GM12865 (cell line): ENCODE data around the gene NDST1.

Source experiments
- DNase-seq: peaks from one replicate; pipeline ENCODE4 v3.0.0; 2010; ENCODE audit warnings: low read depth
- H3K4me3 ChIP-seq: 2 replicates; pipeline ENCODE4 v1.5.1; 2011; ENCODE audit warnings: mild to moderate bottlenecking, low read depth, low read length, control low read depth
- TF ChIP-seq, protein P1 (sequence below): IDR thresholded peaks from 2 replicates; pipeline ENCODE4 v1.5.1; 2011; ENCODE audit warnings: low read length, control low read depth, low read depth, inconsistent platforms; ENCODE audit not compliant: insufficient read depth; ENCODE audit errors: missing control alignments

Gene NDST1

DNA sequence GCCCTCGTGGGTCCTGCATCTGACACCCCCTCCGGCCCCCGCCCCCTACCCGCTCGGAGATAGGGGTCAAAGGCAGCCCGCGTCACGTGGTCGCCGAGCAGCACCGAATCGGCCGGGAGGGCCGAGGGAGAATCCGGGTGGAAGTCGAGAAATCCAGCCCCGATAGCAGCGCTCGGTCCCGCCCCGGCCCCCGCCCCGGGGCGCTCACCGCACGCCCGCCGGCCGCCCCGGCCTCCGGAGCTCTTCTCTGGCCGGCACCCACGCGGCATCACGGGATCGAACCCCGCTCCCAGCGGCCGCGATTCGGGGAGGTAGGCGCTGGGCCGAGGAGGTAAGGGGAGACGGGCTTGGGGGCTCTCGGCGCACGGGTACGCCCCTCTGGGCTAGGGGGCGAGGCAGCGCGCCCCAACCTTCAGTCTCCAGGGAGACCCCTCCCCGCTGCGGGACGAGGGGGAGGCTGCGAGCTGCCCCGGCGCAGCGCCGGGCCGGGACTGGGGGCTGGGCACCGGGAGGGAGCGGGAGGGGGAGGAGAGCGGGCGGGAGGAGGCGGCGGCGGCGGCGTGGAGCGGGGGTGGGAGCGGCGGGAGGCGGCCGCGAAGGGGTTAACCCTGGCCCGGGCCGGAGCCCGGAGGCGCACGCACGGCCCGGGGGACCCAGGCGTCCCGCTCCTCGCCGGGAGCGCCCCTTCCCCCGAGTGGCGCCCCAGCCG, 22.1 kb upstream of the NDST1 start:
- peak overlapping the region; percentile 96 for H3K4me3 ChIP-seq
- DNase-seq, result peak; percentile 40
- TF ChIP-seq, protein P1, sequence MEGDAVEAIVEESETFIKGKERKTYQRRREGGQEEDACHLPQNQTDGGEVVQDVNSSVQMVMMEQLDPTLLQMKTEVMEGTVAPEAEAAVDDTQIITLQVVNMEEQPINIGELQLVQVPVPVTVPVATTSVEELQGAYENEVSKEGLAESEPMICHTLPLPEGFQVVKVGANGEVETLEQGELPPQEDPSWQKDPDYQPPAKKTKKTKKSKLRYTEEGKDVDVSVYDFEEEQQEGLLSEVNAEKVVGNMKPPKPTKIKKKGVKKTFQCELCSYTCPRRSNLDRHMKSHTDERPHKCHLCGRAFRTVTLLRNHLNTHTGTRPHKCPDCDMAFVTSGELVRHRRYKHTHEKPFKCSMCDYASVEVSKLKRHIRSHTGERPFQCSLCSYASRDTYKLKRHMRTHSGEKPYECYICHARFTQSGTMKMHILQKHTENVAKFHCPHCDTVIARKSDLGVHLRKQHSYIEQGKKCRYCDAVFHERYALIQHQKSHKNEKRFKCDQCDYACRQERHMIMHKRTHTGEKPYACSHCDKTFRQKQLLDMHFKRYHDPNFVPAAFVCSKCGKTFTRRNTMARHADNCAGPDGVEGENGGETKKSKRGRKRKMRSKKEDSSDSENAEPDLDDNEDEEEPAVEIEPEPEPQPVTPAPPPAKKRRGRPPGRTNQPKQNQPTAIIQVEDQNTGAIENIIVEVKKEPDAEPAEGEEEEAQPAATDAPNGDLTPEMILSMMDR, result no peak

DNA sequence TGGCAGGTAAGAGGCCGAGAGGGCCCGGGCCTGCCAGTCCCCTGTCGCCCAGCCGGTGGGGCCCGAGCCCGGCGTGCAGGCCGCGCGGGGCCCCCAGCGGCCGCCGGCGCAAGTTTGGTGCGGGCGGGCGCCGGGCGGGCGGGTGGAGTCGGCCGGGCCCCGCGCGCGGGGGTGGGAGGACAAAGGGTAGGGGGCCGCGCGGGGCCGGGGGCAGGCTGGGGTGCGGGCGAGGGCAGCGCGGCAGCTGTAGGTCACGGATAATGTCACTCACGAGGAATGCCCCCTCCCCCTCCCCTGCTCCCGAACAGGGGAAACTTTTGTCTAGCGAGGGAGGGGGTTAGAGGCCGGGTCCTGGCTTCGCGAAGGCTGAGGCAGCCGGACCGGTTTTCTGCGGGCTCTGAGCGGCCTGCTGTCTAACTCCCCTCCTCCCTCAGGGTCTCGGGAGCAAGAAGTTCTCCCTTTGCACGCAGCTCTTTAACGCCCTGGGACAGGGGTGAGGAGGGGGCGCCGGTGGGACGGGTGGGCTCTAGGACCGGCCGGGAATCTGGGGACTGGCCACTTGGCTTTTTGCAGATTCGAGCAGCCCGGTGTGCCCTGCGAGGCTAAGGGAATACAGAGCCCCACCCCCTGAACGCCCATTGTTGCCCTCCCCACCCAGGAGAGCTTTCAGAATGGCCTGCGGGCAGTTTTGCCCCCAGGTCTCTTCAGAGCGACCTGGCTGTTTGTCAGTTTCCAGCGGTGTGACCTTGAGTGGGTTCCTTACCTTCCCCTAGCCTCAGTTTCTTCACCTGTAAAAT, 21.3 kb upstream of the NDST1 start:
- peak; percentile 71 for DNase-seq
- TF ChIP-seq, protein P1, result peak; percentile 3
- H3K4me3 ChIP-seq, result peak overlapping the region; percentile 96

DNA sequence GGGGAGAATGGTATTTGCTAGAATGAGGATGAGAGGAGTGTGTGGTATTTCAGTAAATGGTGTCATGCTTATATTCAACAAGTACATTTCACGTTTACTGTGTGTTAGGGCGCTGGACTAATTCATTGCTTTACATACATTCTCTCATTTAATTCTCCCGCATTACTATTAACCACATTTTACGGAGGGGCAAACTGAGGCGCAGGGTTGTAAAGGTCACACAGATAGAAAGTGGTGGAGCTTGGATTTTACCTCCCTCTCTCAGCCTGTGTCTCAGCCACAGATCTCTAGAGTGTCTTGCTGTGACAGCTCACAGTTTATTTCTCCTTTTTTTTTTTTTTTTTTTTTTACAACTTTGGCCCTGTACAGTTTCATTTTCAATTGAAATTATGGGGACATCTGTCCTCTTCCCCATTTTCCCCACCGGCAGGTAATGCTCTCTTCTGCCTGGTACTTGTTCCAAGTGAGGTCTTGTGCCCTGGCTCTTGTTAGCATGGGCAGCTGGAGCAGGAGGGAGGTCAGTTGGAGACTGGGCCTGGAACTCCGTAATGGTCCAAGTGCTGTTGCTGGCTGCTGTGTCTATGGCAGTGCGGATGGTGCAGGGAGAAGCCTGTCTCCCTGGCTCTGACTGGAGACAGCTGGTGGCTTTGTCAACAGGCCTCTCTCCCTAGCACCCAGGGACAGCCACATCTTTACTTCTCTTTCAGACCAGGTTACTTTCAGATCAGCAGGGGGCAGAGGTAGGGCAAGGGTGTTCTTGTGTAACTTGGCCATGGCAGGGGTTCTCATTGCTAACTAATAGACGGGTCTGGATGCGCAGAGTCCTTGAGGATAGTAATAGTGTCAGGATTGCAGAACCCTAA, 20.5 kb upstream of the NDST1 start:
- TF ChIP-seq, protein P1, result peak; percentile 12
- DNase-seq, result peak; percentile 56
- peak overlapping the region; percentile 96 for H3K4me3 ChIP-seq

DNA sequence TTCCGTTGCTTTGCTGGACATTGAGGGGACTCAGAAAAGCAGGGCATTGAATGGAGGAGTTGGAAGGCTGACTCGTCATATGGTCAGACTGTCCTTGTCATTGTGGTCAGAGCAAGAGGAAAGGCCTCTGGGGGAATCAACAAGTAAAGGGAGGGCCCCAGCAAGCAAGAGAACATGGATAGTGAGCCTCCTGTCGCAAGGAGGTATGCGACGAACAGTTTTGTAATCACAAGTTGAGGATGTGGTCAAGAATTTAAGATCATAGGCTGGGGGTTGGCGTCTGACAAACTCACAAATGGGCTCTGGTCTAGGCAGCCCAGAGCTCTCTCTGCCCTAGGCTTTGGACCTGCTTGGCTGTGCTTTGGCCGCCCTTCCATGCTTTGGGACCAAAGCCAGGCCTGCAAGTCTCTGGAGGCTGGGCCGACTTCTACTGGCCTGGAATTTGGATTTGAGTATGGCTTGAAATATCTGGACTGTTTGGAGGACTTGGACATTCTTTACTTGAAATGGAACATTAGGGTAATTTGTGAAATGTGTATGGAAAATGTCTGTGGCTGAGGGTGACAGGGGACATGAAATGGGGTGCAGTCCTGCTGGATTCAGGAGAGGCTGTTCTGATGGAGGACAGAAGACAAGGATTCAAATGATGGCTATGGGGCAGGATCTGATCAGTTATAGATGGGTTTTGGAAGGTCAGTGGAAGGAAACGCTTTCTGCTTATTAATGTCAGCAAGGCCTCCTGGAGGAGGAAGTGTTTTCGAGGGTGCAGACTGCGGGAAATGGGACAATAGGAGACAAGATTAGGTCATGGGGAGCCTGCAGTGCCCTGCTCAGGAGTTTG, 19.2 kb upstream of the NDST1 start:
- no peak overlapping the region for H3K4me3 ChIP-seq
- TF ChIP-seq, protein P1, result no peak
- DNase-seq, result peak; percentile 29

DNA sequence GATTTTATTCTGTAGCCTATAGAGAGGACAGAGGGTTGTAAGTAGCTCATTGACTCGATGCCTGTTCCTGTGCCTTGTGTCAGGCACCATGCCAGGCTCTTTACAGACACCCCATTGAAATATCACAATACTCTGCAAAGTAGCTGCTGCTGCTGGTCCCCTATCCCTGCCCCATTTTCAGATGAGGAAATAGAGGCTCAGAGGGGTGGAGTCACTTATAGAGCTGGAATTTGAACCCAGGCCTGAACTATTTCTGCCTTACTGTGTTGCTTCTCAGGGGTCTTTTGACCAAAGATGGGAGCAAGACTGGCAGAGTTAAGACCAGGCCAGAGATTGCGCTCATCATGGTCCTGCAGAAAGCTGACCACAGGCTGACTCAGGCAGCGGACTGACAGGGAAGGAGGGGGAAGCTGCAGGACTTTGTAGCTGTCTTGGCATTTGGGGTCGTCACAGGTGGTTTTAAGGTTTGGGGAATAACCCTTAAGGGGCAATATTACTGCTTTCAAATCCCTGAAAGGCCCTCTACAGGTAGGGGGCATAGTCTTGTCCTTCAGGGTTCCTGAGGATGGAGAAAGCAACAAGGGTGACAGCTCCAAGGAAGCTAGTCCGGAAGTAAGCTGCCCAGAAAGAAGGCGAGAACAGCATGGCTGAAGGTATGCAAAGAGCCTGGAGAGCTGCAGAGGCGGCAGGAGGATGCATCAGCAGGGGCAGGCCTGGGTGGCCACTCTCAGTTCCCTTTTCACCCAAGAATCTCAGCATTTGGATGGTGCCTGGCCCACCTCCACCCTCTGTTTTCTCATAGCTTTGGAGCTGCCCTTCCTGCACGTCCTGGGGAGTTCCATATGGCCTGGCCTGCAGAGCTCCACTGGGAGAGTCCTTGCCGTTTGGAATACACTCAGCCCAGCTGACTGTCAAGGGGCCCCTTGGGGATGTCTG, 18.3 kb upstream of the NDST1 start:
- peak; percentile 87 for DNase-seq
- TF ChIP-seq, protein P1, result no peak
- H3K4me3 ChIP-seq, result no peak overlapping the region
